HEK293T (cell line): Measurements from ENCODE around the gene FLNA.

Experiments used
- ARNT ChIP-seq: fragments of 450-650 bp; IDR thresholded peaks from 2 replicates; pipeline ENCODE4 v1.6.1; 2017; ENCODE audit warnings: mild to moderate bottlenecking
- BHLHE40 ChIP-seq: fragments of 450-650 bp; IDR thresholded peaks from 2 replicates; pipeline ENCODE4 v1.6.1; 2016; ENCODE audit warnings: mild to moderate bottlenecking, moderate library complexity, borderline replicate concordance
- ELF4 ChIP-seq: fragments of 450-650 bp; IDR thresholded peaks from 2 replicates; pipeline ENCODE4 v1.6.1; 2017; ENCODE audit warnings: antibody characterized with exemption
- FOXA1 ChIP-seq: fragments of 450-650 bp; IDR thresholded peaks from 2 replicates; pipeline ENCODE4 v1.6.1; 2016; ENCODE audit warnings: mild to moderate bottlenecking
- FOXK2 ChIP-seq: fragments of 450-650 bp; IDR thresholded peaks from 2 replicates; pipeline ENCODE4 v1.6.1; 2016; ENCODE audit warnings: mild to moderate bottlenecking
- FOXM1 ChIP-seq: fragments of 450-650 bp; IDR thresholded peaks from 2 replicates; pipeline ENCODE4 v1.6.1; 2017; ENCODE audit warnings: mild to moderate bottlenecking, borderline replicate concordance
- HDGF ChIP-seq: fragments of 450-650 bp; IDR thresholded peaks from 2 replicates; pipeline ENCODE4 v1.6.1; 2017; ENCODE audit warnings: antibody characterized with exemption, borderline replicate concordance
- L3MBTL2 ChIP-seq: fragments of 450-650 bp; conservative IDR thresholded peaks from 2 replicates; pipeline ENCODE4 v1.6.1; 2016; ENCODE audit warnings: mild to moderate bottlenecking
- LEF1 ChIP-seq: fragments of 450-650 bp; IDR thresholded peaks from 2 replicates; pipeline ENCODE4 v1.6.1; 2017; ENCODE audit warnings: mild to moderate bottlenecking, borderline replicate concordance
- PKNOX1 ChIP-seq: fragments of 450-650 bp; IDR thresholded peaks from 2 replicates; pipeline ENCODE4 v1.6.1; 2016
- SP1 ChIP-seq: fragments of 450-650 bp; IDR thresholded peaks from 2 replicates; pipeline ENCODE4 v1.6.1; 2017
- SUZ12 ChIP-seq: fragments of 450-650 bp; IDR thresholded peaks from 2 replicates; pipeline ENCODE4 v1.6.1; 2016; ENCODE audit warnings: mild to moderate bottlenecking
- TARDBP ChIP-seq: fragments of 450-650 bp; IDR thresholded peaks from 2 replicates; pipeline ENCODE4 v1.6.1; 2016
- ZNF384 ChIP-seq: fragments of 450-650 bp; IDR thresholded peaks from 2 replicates; pipeline ENCODE4 v1.6.1; 2016

- TF ChIP-seq PKNOX1 = no peak
- TF ChIP-seq SP1 = no peak
- TF ChIP-seq ELF4 = no peak
- no peak for TF ChIP-seq TARDBP
- no peak for TF ChIP-seq BHLHE40
- no peak for TF ChIP-seq FOXK2
- TF ChIP-seq FOXA1 = no peak
- no peak for TF ChIP-seq FOXM1
- TF ChIP-seq SUZ12 = no peak
- TF ChIP-seq HDGF = no peak
- no peak for TF ChIP-seq LEF1
- no peak for TF ChIP-seq ZNF384
- TF ChIP-seq L3MBTL2 = no peak
- no peak for TF ChIP-seq ARNT
These were observed 20.4 kb downstream of the FLNA start for GRCh38 chrX:154354013-154354412.
